Measurements from ENCODE around the gene CFAP74.

Gene CFAP74

DNA sequence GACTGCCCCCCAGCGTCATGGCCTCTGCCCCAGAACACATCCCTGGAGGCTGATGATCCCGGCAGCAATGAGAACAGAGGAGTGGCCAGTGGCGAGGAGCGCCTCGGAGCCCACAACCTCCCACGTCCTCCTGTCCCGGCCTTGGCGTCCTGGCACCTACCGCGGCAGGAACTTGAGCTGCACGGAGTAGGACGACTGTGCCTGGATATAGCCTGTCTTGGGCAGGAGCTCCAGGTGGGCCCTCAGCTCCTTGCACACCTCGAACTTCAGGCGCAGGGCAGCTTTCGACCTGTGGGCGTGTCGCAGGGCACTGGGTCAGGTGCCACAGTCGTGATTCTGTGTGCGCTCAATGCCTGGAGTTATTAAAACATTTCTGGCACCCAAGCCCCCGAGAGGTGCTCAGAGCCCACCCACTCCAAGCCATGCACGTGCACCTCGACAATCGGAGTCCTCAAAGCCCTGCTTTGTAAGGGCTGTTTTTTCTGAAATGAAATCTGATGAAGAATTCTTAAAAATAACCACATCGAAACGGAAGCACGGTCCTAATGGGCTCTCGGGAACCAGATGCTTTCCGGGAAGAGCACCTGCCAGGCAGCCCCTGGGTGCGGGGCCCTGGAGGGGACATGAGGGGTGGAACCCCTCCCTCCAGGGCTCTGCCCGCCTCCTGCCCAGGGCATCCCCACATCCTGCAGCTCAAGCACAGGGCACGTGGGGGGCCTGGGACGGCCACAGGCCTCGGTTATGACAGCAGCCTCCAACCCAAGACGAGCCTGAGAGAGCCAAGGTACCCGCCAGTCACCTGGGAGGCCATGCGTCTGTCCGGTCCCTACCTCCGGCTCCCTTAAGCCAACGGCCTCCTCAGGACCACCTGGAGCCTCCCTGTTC lies 61.5 kb downstream of the CFAP74 start:
- Mint-ChIP-seq H3K4me1 (peaks cover 6% of the 10 kb centered on the region), H3K9me3 (no peaks in the 10 kb centered on the region), H3K4me3 (no peak overlapping the region), H3K27me3 (ENCODE audit: low read depth) (peaks cover 14% of the 10 kb centered on the region), H3K36me3 (ENCODE audit: low read depth) (no peaks in the 10 kb centered on the region), H3K27ac (no peak overlapping the region)
- TF ChIP-seq, protein P1, sequence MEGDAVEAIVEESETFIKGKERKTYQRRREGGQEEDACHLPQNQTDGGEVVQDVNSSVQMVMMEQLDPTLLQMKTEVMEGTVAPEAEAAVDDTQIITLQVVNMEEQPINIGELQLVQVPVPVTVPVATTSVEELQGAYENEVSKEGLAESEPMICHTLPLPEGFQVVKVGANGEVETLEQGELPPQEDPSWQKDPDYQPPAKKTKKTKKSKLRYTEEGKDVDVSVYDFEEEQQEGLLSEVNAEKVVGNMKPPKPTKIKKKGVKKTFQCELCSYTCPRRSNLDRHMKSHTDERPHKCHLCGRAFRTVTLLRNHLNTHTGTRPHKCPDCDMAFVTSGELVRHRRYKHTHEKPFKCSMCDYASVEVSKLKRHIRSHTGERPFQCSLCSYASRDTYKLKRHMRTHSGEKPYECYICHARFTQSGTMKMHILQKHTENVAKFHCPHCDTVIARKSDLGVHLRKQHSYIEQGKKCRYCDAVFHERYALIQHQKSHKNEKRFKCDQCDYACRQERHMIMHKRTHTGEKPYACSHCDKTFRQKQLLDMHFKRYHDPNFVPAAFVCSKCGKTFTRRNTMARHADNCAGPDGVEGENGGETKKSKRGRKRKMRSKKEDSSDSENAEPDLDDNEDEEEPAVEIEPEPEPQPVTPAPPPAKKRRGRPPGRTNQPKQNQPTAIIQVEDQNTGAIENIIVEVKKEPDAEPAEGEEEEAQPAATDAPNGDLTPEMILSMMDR (IDR thresholded peaks at IDR 0.05; ENCODE audit: unreplicated experiment in 3 of 3), result no peak

DNA sequence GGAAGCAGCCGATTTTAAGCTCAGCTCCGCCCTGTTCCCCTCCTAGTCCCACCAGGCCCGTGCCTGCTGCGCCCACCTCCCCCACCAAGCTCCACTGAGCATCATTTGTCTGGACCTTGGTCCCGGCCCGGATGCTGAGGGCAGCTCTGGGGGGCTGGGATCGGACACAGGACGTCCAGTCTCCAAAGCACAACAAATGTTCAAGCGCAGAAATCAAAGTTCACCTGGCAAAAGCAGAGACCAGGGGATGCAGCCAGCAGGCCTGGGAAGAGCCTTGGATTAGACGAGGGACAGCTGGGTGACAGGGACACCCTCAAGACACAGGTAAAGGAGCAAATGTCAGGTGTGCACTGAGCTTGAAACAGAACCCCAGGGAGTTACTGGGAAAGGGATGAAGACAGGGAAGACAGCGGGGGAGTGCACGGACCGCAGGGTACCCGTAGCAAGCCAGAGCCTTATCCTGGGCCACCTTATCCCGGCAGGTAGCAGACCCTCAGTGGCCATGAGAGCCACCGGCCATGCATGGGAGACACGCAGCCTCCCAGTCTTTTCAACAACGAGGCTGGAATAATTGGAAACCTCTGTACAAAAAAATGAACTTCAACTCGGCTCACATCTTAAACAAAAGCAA lies 62.3 kb downstream of the CFAP74 start:
- Mint-ChIP-seq H3K27me3 (ENCODE audit: low read depth) (peaks cover 14% of the 10 kb centered on the region), H3K4me3 (no peak overlapping the region), H3K4me1 (peaks cover 6% of the 10 kb centered on the region), H3K36me3 (ENCODE audit: low read depth) (no peaks in the 10 kb centered on the region), H3K27ac (no peak overlapping the region), H3K9me3 (no peaks in the 10 kb centered on the region)
- TF ChIP-seq, protein P1 (IDR thresholded peaks at IDR 0.05; ENCODE audit: unreplicated experiment in 3 of 3), result no peak

DNA sequence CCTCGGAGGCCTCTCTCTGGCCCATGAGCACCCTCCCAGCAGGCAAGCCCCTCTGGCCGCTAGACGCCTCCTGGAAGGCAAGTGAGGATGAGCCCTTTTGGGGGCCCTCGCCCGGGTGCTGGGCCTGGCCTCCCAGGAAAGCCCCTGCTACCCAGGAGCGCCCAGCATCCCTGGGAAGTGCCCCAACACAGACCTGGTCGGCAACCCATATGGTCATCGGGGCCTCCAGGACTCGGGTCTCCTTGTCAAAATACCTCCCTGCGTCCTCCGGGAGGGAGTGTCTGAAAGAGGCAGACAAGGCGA lies 63.5 kb downstream of the CFAP74 start:
- Mint-ChIP-seq H3K4me3 (no peak overlapping the region), H3K27me3 (ENCODE audit: low read depth) (peaks cover 14% of the 10 kb centered on the region), H3K9me3 (no peaks in the 10 kb centered on the region), H3K27ac (no peak overlapping the region), H3K4me1 (peaks cover 6% of the 10 kb centered on the region), H3K36me3 (ENCODE audit: low read depth) (no peaks in the 10 kb centered on the region)
- TF ChIP-seq, protein P1 (IDR thresholded peaks at IDR 0.05; ENCODE audit: unreplicated experiment in 3 of 3), result no peak

DNA sequence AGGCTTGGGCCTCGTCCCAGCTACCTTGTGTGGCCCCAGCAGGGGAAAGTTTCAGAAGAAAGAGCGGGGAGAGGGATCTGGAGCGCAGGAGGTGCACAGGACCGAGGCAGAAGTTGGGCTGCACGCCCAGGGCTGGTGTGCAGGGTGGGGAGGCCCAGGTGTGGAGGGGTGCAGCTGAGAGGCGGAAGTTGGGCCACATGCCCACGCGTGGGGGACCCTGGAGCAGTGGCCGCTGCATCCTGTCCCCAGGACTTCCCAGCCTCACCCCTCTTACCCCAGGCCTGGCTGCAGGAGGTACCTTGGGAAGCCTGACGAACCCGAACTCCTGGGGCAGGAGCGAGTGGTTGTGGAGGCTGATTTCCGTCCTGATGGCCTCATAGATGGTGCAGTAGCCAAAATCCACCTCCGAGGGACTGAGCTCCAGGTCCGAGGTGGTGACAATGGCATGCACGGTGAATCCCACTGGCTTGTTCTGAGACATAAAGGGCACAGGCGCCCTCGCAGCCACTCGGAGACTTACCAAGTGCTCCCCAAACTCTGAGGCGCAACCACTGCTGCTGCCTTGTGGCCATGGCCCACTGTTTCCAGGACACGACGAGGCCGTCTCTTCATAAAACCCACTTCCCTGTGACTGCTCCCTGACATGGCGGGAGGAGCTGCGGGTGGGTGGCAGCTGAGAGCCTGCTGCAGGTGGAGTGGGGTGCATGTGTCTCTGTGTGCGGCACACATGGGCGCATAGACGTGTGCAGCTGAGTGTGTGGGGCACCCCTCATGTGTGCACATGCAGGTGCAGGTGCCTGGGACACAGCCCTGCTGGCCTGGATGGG lies 64.1 kb downstream of the CFAP74 start:
- H3K27ac Mint-ChIP-seq, result no peak overlapping the region
- peaks cover 6% of the 10 kb centered on the region for H3K4me1 Mint-ChIP-seq
- TF ChIP-seq, protein P1 (IDR thresholded peaks at IDR 0.05; ENCODE audit: unreplicated experiment in 3 of 3), result no peak
- H3K9me3 Mint-ChIP-seq, result no peaks in the 10 kb centered on the region
- H3K4me3 Mint-ChIP-seq, result no peak overlapping the region
- H3K27me3 Mint-ChIP-seq (ENCODE audit: low read depth), result peaks cover 13% of the 10 kb centered on the region
- H3K36me3 Mint-ChIP-seq (ENCODE audit: low read depth), result no peaks in the 10 kb centered on the region

DNA sequence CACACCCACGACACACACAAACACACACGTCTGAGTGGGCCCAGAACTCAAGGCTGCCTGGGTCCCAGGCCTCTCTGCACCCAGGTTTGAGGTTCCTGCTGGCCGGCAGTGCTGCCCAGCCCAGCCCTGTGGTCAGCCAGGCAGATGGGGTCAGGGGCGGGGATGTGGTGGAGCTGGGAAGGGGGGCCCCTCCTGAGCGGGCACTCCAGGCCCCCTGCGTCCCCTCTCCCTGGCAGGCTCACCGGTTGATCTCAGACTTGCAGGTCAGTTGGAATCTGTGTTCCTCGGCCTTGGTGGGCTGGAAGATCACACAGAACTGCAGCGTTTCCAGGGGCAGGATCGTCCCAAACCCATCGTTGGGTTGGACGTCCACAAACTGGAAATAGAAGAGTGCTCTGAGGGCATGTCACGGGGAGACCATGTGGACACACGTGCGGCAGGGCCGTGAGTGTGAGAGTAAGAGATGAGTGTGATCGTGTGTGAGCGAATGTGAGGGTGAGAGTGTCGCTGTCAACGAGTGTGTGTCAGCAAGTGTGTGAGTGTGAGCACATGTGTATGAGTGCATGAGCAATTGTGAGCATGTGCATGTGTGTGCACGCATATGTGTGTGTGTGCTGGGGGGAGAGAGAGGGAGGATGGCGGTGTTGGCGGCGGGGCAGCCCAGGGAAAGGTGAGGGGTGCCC lies 64.8 kb downstream of the CFAP74 start:
- peaks cover 6% of the 10 kb centered on the region for H3K27me3 Mint-ChIP-seq (ENCODE audit: low read depth)
- no peaks in the 10 kb centered on the region for H3K9me3 Mint-ChIP-seq
- TF ChIP-seq, protein P1 (IDR thresholded peaks at IDR 0.05; ENCODE audit: unreplicated experiment in 3 of 3), result no peak
- no peak overlapping the region for H3K4me3 Mint-ChIP-seq
- no peaks in the 10 kb centered on the region for H3K36me3 Mint-ChIP-seq (ENCODE audit: low read depth)
- peaks cover under 1% of the 10 kb centered on the region for H3K4me1 Mint-ChIP-seq
- H3K27ac Mint-ChIP-seq, result no peak overlapping the region
